Spleen (tissue), 7 donors: ENCODE results near the gene ADGRV1.
"Not testable (repeated sequence)": the region's sequence is repeated elsewhere in the genome, so short reads cannot be mapped to it uniquely, and the experiment has no call there.

Experiments
- POLR2A ChIP-seq, 3 donors: fragments of 450-650 bp; IDR thresholded peaks; one replicate each; pipeline ENCODE4 v1.5.1; 2017; ENCODE audit warnings: antibody characterized with exemption in 3 of 3, mild to moderate bottlenecking in 1 of 3
- TF ChIP-seq, protein P1 (sequence below), 11 experiments: fragments of 200-600 bp in 7 of 11; fragments of 450-650 bp in 4 of 11; sonication (generic) in 4 of 11; IDR thresholded peaks in 8 of 11; conservative IDR thresholded peaks in 3 of 11; 1 replicate in 7 of 11; 2 replicates in 4 of 11; pipeline versions ENCODE4 v1.4.0 to v1.8.0; 2016 to 2021; ENCODE audit warnings: antibody characterized with exemption in 11 of 11, inconsistent platforms in 4 of 11, mild to moderate bottlenecking in 1 of 11
- donor health status: DM: no; HTN: no; CAD: no; lungs with moderate emphysema.
- donor health status: DM: no; HTN: no; CAD: no.
- donor health status: DM: no; HTN: no; CAD: no.

DNA sequence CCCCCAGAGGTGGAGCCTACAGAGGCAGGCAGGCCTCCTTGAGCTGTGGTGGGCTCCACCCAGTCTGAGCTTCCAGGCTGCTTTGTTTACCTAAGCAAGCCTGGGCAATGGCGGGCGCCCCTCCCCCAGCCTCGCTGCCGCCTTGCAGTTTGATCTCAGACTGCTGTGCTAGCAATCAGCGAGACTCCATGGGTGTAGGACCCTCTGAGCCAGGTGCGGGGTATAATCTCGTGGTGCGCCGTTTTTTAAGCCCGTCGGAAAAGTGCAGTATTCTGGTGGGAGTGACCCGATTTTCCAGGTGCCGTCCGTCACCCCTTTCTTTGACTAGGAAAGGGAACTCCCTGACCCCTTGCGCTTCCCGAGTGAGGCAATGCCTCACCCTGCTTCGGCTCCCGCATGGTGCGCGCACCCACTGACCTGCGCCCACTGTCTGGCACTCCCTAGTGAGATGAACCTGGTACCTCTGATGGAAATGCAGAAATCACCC, 109.5 kb downstream of the ADGRV1 start:
- TF ChIP-seq, protein P1, sequence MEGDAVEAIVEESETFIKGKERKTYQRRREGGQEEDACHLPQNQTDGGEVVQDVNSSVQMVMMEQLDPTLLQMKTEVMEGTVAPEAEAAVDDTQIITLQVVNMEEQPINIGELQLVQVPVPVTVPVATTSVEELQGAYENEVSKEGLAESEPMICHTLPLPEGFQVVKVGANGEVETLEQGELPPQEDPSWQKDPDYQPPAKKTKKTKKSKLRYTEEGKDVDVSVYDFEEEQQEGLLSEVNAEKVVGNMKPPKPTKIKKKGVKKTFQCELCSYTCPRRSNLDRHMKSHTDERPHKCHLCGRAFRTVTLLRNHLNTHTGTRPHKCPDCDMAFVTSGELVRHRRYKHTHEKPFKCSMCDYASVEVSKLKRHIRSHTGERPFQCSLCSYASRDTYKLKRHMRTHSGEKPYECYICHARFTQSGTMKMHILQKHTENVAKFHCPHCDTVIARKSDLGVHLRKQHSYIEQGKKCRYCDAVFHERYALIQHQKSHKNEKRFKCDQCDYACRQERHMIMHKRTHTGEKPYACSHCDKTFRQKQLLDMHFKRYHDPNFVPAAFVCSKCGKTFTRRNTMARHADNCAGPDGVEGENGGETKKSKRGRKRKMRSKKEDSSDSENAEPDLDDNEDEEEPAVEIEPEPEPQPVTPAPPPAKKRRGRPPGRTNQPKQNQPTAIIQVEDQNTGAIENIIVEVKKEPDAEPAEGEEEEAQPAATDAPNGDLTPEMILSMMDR (IDR thresholded peaks at IDR 0.05 in 8 of 11, conservative IDR thresholded peaks at IDR 0.05 in 3 of 11) = not testable (repeated sequence)
- TF ChIP-seq POLR2A (IDR thresholded peaks at IDR 0.05) = not testable (repeated sequence)
